Muscle of arm (tissue), 12 donors: Measurements from ENCODE around the gene CCDC134. TPM values are rescaled to one million over a fixed set of nuclear protein-coding genes. Genes with fewer than 3 reads are reported as not detected.

ENCODE experiments used
- DNase-seq: peaks from one replicate; pipeline ENCODE4 v3.0.0-alpha.2; 2013
- polyA plus RNA-seq, 12 donors: library from polyadenylated mRNA; unstranded; fragments of 120-200 nt; gene quantifications; one replicate each; pipeline ENCODE4 v1.2.1, GENCODE V29; 2013; ENCODE audit not compliant: insufficient read length in 12 of 12

The CCDC134 gene
- polyA plus RNA-seq, 12 donors = 7.6 to 21.0 (median 9.7) TPM; not detected in 1

GRCh38 chr22:41781507-41781906 lies 19.0 kb upstream of the CCDC134 start:
- DNase-seq = no peak

GRCh38 chr22:41782316-41782715 lies 18.2 kb upstream of the CCDC134 start:
- DNase-seq = no peak

GRCh38 chr22:41782751-41783150 lies 17.7 kb upstream of the CCDC134 start:
- no peak for DNase-seq

- no peak for DNase-seq
Measured at GRCh38 chr22:41787331-41787730, 13.1 kb upstream of the CCDC134 start.

GRCh38 chr22:41793871-41794270 lies 6.6 kb upstream of the CCDC134 start:
- DNase-seq = no peak

- no peak for DNase-seq
Measured at GRCh38 chr22:41798736-41799135, 1.7 kb upstream of the CCDC134 start.

- DNase-seq = no peak
Measured at GRCh38 chr22:41799486-41800347, 762 bp upstream of the CCDC134 start.

GRCh38 chr22:41801147-41801819 lies 804 bp downstream of the CCDC134 start:
- no peak for DNase-seq

- no peak for DNase-seq
Measured at GRCh38 chr22:41801886-41802285, 1.4 kb downstream of the CCDC134 start.

GRCh38 chr22:41805639-41806038 lies 5.2 kb downstream of the CCDC134 start:
- DNase-seq = no peak

GRCh38 chr22:41808400-41808799 lies 7.9 kb downstream of the CCDC134 start:
- DNase-seq = no peak

GRCh38 chr22:41810022-41810421 lies 9.5 kb downstream of the CCDC134 start:
- DNase-seq = no peak

- no peak for DNase-seq
Measured at GRCh38 chr22:41812805-41813545, 12.5 kb downstream of the CCDC134 start.

GRCh38 chr22:41813726-41814410 lies 13.4 kb downstream of the CCDC134 start:
- no peak for DNase-seq

- no peak for DNase-seq
Measured at GRCh38 chr22:41815716-41816115, 15.2 kb downstream of the CCDC134 start.

GRCh38 chr22:41816241-41816640 lies 15.8 kb downstream of the CCDC134 start:
- no peak for DNase-seq

- DNase-seq = no peak
Measured at GRCh38 chr22:41816871-41817270, 16.4 kb downstream of the CCDC134 start.

- no peak for DNase-seq
Measured at GRCh38 chr22:41818011-41818410, 17.5 kb downstream of the CCDC134 start.

GRCh38 chr22:41818596-41818995 lies 18.1 kb downstream of the CCDC134 start:
- no peak for DNase-seq

GRCh38 chr22:41819257-41819656 lies 18.8 kb downstream of the CCDC134 start:
- DNase-seq = no peak

GRCh38 chr22:41820447-41820846 lies 20.0 kb downstream of the CCDC134 start:
- DNase-seq = no peak
